Measurements from ENCODE around the gene SDSL.

The SDSL gene

GRCh38 chr12:113485330-113485729 is 63.1 kb downstream of the SDSL start:
- Histone ChIP-seq H3K27ac (ENCODE audit: extremely low read depth, low read depth, low read length) (no peak overlapping the region), H3K4me3 (ENCODE audit: low read depth, low read length) (no peak overlapping the region), H3K9me3 (ENCODE audit: control insufficient read depth, insufficient read depth, low read depth, low read length) (no peaks in the 10 kb centered on the region), H3K4me1 (ENCODE audit: control insufficient read depth, insufficient read depth, low read length) (no peaks in the 10 kb centered on the region), H3K36me3 (ENCODE audit: control insufficient read depth in 2 of 2, insufficient read depth in 1 of 2, low read length in 2 of 2) (no peaks in the 10 kb centered on the region)
- TF ChIP-seq KLF9 (tag by site-specific recombination; IDR thresholded peaks at IDR 0.05; ENCODE audit: low read depth) (peak; percentile 50; the same call in 1 of the 2 replicates), REST (tag by site-specific recombination; IDR thresholded peaks at IDR 0.05) (no peak), ZSCAN23 (tag by site-specific recombination; IDR thresholded peaks at IDR 0.05) (no peak)
- ChIA-PET CTCF (no interaction called here), POLR2A (no interaction called here)

GRCh38 chr12:113486722-113487121 is 64.5 kb downstream of the SDSL start:
- ChIA-PET CTCF (no interaction called here), POLR2A (no interaction called here)

More at GRCh38 chr12:113486722-113487121, 64.5 kb downstream of the SDSL start:
- no peaks in the 10 kb centered on the region for H3K9me3 ChIP-seq (ENCODE audit: control insufficient read depth, insufficient read depth, low read depth, low read length)
- no peak overlapping the region for H3K27ac ChIP-seq (ENCODE audit: extremely low read depth, low read depth, low read length)
- no peaks in the 10 kb centered on the region for H3K36me3 ChIP-seq (ENCODE audit: control insufficient read depth in 2 of 2, insufficient read depth in 1 of 2, low read length in 2 of 2)
- H3K4me1 ChIP-seq (ENCODE audit: control insufficient read depth, insufficient read depth, low read length) = no peaks in the 10 kb centered on the region
- no peak overlapping the region for H3K4me3 ChIP-seq (ENCODE audit: low read depth, low read length)
- TF ChIP-seq ZNF239 (tag by site-specific recombination; IDR thresholded peaks at IDR 0.05) = no peak
- TF ChIP-seq BCL11B (tag by site-specific recombination; IDR thresholded peaks at IDR 0.05; ENCODE audit: low read depth) = no peak
- no peak for TF ChIP-seq ZSCAN23 (tag by site-specific recombination; IDR thresholded peaks at IDR 0.05)
- no peak for TF ChIP-seq PRDM6 (tag by site-specific recombination; IDR thresholded peaks at IDR 0.05)
- TF ChIP-seq ZNF223 (tag by site-specific recombination; IDR thresholded peaks at IDR 0.05) = no peak
- TF ChIP-seq ZBTB11 (tag by site-specific recombination; conservative IDR thresholded peaks at IDR 0.05; ENCODE audit: low read depth) = no peak
- no peak for TF ChIP-seq ZNF654 (tag by site-specific recombination; IDR thresholded peaks at IDR 0.05; ENCODE audit: low read depth)
- no peak for TF ChIP-seq ZNF549 (tag by site-specific recombination; IDR thresholded peaks at IDR 0.05)
- TF ChIP-seq ATF2 (tag by site-specific recombination; IDR thresholded peaks at IDR 0.05; ENCODE audit: low read depth) = no peak
- no peak for TF ChIP-seq GLI2 (tag by site-specific recombination; IDR thresholded peaks at IDR 0.05; ENCODE audit: borderline replicate concordance, low read depth)
- TF ChIP-seq ZBTB44 (tag by site-specific recombination; IDR thresholded peaks at IDR 0.05) = no peak
- no peak for TF ChIP-seq ZNF704 (tag by site-specific recombination; IDR thresholded peaks at IDR 0.05)
- no peak for TF ChIP-seq ZBTB7A (tag by site-specific recombination; IDR thresholded peaks at IDR 0.05; ENCODE audit: low read depth)
- TF ChIP-seq TCF7L2 (IDR thresholded peaks at IDR 0.05; ENCODE audit: borderline replicate concordance, low read depth, low read length) = no peak
- no peak for TF ChIP-seq KLF7 (tag by site-specific recombination; IDR thresholded peaks at IDR 0.05; ENCODE audit: borderline replicate concordance)
- no peak for TF ChIP-seq ZNF426 (tag by site-specific recombination; IDR thresholded peaks at IDR 0.05)
- no peak for TF ChIP-seq ZNF658 (tag by site-specific recombination; IDR thresholded peaks at IDR 0.05)

Data from HEK293 (cell line).